Lower lobe of right lung (tissue), 2 donors: ENCODE measurements around the gene PDGFC. TPM values are rescaled to one million over a fixed set of nuclear protein-coding genes. Genes with fewer than 3 reads are reported as not detected.

ENCODE experiments used
- ATAC-seq, 2 donors: fragments of 200-7000 bp; cut with Tn5 transposase; one replicate each; pipeline ENCODE4 v1.9.1; 2020 to 2022; ENCODE audit warnings: mild to moderate bottlenecking in 2 of 2, moderate library complexity in 2 of 2
- DNase-seq: peaks from one replicate; pipeline ENCODE4 v3.0.0-alpha.2; 2020
- H3K27ac ChIP-seq: fragments of 200-600 bp; one replicate; pipeline ENCODE4 v1.8.0; 2022
- H3K27me3 ChIP-seq: fragments of 200-600 bp; one replicate; pipeline ENCODE4 v1.8.0; 2022; ENCODE audit warnings: low read depth
- H3K36me3 ChIP-seq: fragments of 200-600 bp; one replicate; pipeline ENCODE4 v1.8.0; 2022; ENCODE audit warnings: mild to moderate bottlenecking
- H3K4me1 ChIP-seq: fragments of 200-600 bp; one replicate; pipeline ENCODE4 v1.8.0; 2022
- H3K4me3 ChIP-seq: fragments of 200-600 bp; one replicate; pipeline ENCODE4 v1.8.0; 2022; ENCODE audit warnings: mild to moderate bottlenecking
- H3K9me3 ChIP-seq: fragments of 200-600 bp; one replicate; pipeline ENCODE4 v1.8.0; 2022
- CTCF ChIP-seq: fragments of 200-600 bp; IDR thresholded peaks from one replicate; pipeline ENCODE4 v1.8.0; 2022; ENCODE audit warnings: antibody characterized with exemption, mild to moderate bottlenecking
- intact Hi-C: fragments of 100-400 bp; cut with DNase I; formaldehyde crosslinking; loops from one replicate; pipeline ENCODE4 v1.11.0; 2022
- total RNA-seq: library from RNA; stranded (reverse); fragmentation: NEBNext Ultra II Directional; extraction: Animal tissue kit (Norgen Biotek cat#: 25700); gene quantifications from one replicate; pipeline ENCODE4 v1.2.1, GENCODE V29; 2021
- donor health status: DM: no; HTN: yes; CAD: no; lungs with severe emphysema.

PDGFC gene
- total RNA-seq, 1 donor from 2014 or later, result 30.6 TPM

- Histone ChIP-seq H3K36me3 (no peaks in the 10 kb centered on the region), H3K4me3 (no peak overlapping the region), H3K9me3 (no peaks in the 10 kb centered on the region), H3K27me3 (no peaks in the 10 kb centered on the region), H3K4me1 (no peaks in the 10 kb centered on the region), H3K27ac (no peak overlapping the region)
- TF ChIP-seq CTCF, result no peak
- DNase-seq (no peak), ATAC-seq (no peak)
- intact Hi-C loops, result no loop called here
Measured at GRCh38 chr4:156885374-156885773, 86.2 kb downstream of the PDGFC start.

- H3K9me3 ChIP-seq, result no peaks in the 10 kb centered on the region
- no peaks in the 10 kb centered on the region for H3K36me3 ChIP-seq
- no peak overlapping the region for H3K27ac ChIP-seq
- no peak for ATAC-seq
- intact Hi-C loops, result no loop called here
- H3K4me3 ChIP-seq, result no peak overlapping the region
- H3K4me1 ChIP-seq, result no peaks in the 10 kb centered on the region
- DNase-seq, result no peak
- H3K27me3 ChIP-seq, result no peaks in the 10 kb centered on the region
- TF ChIP-seq CTCF, result no peak
Measured at GRCh38 chr4:156884183-156884582, 87.4 kb downstream of the PDGFC start.

DNA sequence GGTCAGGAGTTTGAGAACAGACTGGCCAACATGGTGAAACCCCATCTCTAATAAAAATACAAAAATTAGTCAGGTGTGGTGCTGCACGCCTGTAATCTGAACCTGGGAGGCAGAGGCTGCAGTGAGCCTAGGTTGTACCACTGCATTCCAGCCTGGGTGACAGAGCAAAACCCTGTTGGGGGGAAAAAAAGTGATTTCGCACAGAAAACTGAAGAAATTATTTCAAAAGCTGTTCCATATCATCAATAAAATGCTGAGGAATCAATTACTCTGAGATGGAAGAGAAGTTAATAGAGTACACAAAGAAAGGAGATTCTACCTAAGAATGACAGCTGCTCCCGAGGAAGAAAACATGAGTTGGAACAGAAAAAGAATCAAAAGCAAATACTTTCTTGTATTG, 95.9 kb downstream of the PDGFC start:
- Histone ChIP-seq H3K4me1 (no peaks in the 10 kb centered on the region), H3K4me3 (no peak overlapping the region), H3K27ac (no peak overlapping the region), H3K27me3 (no peaks in the 10 kb centered on the region), H3K36me3 (no peaks in the 10 kb centered on the region), H3K9me3 (no peaks in the 10 kb centered on the region)
- no peak for DNase-seq
- intact Hi-C loops, result no loop called here
- TF ChIP-seq CTCF, result no peak
- no peak for ATAC-seq

GRCh38 chr4:156875055-156875454, 96.5 kb downstream of the PDGFC start:
- no peaks in the 10 kb centered on the region for H3K36me3 ChIP-seq
- DNase-seq (no peak), ATAC-seq (no peak)
- H3K4me1 ChIP-seq, result no peaks in the 10 kb centered on the region
- H3K27ac ChIP-seq, result no peak overlapping the region
- intact Hi-C loops, result no loop called here
- no peak overlapping the region for H3K4me3 ChIP-seq
- no peaks in the 10 kb centered on the region for H3K27me3 ChIP-seq
- no peak for TF ChIP-seq CTCF
- no peaks in the 10 kb centered on the region for H3K9me3 ChIP-seq

- DNase-seq, result no peak
- intact Hi-C loops, result no loop called here
- no peaks in the 10 kb centered on the region for H3K36me3 ChIP-seq
- TF ChIP-seq CTCF, result no peak
- no peaks in the 10 kb centered on the region for H3K27me3 ChIP-seq
- no peak overlapping the region for H3K27ac ChIP-seq
- H3K4me1 ChIP-seq, result no peaks in the 10 kb centered on the region
- no peak for ATAC-seq
- no peak overlapping the region for H3K4me3 ChIP-seq
- no peaks in the 10 kb centered on the region for H3K9me3 ChIP-seq
Measured at GRCh38 chr4:156873799-156874198, 97.8 kb downstream of the PDGFC start.

DNA sequence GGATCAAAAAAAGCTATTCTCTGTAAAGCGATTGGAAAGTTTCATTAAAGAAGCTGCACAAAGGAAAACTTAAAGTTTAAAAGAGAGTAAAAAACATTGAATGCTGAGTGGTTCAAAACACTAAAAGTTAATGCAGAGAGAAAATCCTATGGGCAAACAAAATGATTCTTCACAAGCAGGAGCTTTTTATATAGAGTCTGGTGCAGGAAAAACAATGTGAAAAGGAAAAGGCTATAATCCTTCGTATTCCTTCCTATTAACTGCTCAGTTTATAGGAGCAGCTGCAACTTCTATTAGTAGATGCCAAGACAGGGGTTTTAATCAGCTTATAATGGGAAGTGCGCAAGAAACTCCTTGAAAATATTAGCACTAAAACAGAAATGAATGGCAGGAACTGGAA, 100.7 kb downstream of the PDGFC start:
- Histone ChIP-seq H3K27me3 (no peaks in the 10 kb centered on the region), H3K27ac (no peak overlapping the region), H3K4me3 (no peak overlapping the region), H3K4me1 (no peaks in the 10 kb centered on the region), H3K36me3 (no peaks in the 10 kb centered on the region), H3K9me3 (no peaks in the 10 kb centered on the region)
- TF ChIP-seq CTCF, result no peak
- ATAC-seq (no peak), DNase-seq (no peak)
- intact Hi-C loops, result no loop called here
